ENCODE data around the gene PLCB4. TPM values are rescaled to one million over a fixed set of nuclear protein-coding genes. Genes with fewer than 3 reads are reported as not detected.

The PLCB4 gene
- total and polyA plus RNA-seq, 2 experiments from 2014 or later: 6.5 to 16.1 TPM

- TF ChIP-seq ZNF462 (CRISPR knock-in tag; IDR thresholded peaks at IDR 0.05) (no peak), POLR2AphosphoS5 (IDR thresholded peaks at IDR 0.05; ENCODE audit: low read depth) (no peak), CREB1 (CRISPR knock-in tag; IDR thresholded peaks at IDR 0.05; ENCODE audit: low read depth) (no peak), ZNF331 (CRISPR knock-in tag; IDR thresholded peaks at IDR 0.05; ENCODE audit: low read depth) (no peak), NANOG (IDR thresholded peaks at IDR 0.05; ENCODE audit: borderline replicate concordance) (no peak)
These were observed 48.7 kb downstream of the PLCB4 start (continued) for GRCh38 chr20:9117548-9117947.

GRCh38 chr20:9119776-9120175 is 50.9 kb downstream of the PLCB4 start:
- no peak for ATAC-seq
- TF ChIP-seq, protein P1, sequence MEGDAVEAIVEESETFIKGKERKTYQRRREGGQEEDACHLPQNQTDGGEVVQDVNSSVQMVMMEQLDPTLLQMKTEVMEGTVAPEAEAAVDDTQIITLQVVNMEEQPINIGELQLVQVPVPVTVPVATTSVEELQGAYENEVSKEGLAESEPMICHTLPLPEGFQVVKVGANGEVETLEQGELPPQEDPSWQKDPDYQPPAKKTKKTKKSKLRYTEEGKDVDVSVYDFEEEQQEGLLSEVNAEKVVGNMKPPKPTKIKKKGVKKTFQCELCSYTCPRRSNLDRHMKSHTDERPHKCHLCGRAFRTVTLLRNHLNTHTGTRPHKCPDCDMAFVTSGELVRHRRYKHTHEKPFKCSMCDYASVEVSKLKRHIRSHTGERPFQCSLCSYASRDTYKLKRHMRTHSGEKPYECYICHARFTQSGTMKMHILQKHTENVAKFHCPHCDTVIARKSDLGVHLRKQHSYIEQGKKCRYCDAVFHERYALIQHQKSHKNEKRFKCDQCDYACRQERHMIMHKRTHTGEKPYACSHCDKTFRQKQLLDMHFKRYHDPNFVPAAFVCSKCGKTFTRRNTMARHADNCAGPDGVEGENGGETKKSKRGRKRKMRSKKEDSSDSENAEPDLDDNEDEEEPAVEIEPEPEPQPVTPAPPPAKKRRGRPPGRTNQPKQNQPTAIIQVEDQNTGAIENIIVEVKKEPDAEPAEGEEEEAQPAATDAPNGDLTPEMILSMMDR (conservative IDR thresholded peaks at IDR 0.05; ENCODE audit: low read depth in 2 of 2): no peak
- TF ChIP-seq, protein P2, sequence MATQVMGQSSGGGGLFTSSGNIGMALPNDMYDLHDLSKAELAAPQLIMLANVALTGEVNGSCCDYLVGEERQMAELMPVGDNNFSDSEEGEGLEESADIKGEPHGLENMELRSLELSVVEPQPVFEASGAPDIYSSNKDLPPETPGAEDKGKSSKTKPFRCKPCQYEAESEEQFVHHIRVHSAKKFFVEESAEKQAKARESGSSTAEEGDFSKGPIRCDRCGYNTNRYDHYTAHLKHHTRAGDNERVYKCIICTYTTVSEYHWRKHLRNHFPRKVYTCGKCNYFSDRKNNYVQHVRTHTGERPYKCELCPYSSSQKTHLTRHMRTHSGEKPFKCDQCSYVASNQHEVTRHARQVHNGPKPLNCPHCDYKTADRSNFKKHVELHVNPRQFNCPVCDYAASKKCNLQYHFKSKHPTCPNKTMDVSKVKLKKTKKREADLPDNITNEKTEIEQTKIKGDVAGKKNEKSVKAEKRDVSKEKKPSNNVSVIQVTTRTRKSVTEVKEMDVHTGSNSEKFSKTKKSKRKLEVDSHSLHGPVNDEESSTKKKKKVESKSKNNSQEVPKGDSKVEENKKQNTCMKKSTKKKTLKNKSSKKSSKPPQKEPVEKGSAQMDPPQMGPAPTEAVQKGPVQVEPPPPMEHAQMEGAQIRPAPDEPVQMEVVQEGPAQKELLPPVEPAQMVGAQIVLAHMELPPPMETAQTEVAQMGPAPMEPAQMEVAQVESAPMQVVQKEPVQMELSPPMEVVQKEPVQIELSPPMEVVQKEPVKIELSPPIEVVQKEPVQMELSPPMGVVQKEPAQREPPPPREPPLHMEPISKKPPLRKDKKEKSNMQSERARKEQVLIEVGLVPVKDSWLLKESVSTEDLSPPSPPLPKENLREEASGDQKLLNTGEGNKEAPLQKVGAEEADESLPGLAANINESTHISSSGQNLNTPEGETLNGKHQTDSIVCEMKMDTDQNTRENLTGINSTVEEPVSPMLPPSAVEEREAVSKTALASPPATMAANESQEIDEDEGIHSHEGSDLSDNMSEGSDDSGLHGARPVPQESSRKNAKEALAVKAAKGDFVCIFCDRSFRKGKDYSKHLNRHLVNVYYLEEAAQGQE (IDR thresholded peaks at IDR 0.05; ENCODE audit: unreplicated experiment): no peak
- no peak for TF ChIP-seq POLR2AphosphoS5 (IDR thresholded peaks at IDR 0.05; ENCODE audit: low read depth)
- TF ChIP-seq JUNB (IDR thresholded peaks at IDR 0.05; ENCODE audit: unreplicated experiment): no peak
- no peak for TF ChIP-seq ETS1 (IDR thresholded peaks at IDR 0.05)
- no peak for TF ChIP-seq STAT1 (IDR thresholded peaks at IDR 0.05; ENCODE audit: unreplicated experiment)
- no peak for TF ChIP-seq CREB1 (CRISPR knock-in tag; IDR thresholded peaks at IDR 0.05; ENCODE audit: low read depth)
- no peak for TF ChIP-seq ZNF331 (CRISPR knock-in tag; IDR thresholded peaks at IDR 0.05; ENCODE audit: low read depth)
- no peak for TF ChIP-seq EZH2phosphoT487 (IDR thresholded peaks at IDR 0.05; ENCODE audit: unreplicated experiment)
- no peak for TF ChIP-seq EZH2 (IDR thresholded peaks at IDR 0.05; ENCODE audit: low read depth, unreplicated experiment)
- no peak for TF ChIP-seq ZNF114 (CRISPR knock-in tag; IDR thresholded peaks at IDR 0.05)

More at GRCh38 chr20:9119776-9120175, 50.9 kb downstream of the PLCB4 start:
- Mint-ChIP-seq H3K27ac (no peak overlapping the region), H3K9me3 (no peaks in the 10 kb centered on the region), H3K4me3 (no peak overlapping the region), H3K4me1 (peaks cover under 1% of the 10 kb centered on the region; the same call in 1 of the 3 replicates), H3K36me3 (ENCODE audit: low read depth) (no peaks in the 10 kb centered on the region), H3K27me3 (ENCODE audit: insufficient read depth, low read depth, poor library complexity) (no peaks in the 10 kb centered on the region)
- no peak for DNase-seq (ENCODE audit: low spot score)
- Histone ChIP-seq H3F3A (replicated peaks; ENCODE audit: low read depth) (no peaks in the 10 kb centered on the region), H3K27ac (ENCODE audit: low read depth) (no peak overlapping the region), H3K4me3 (no peak overlapping the region), H2AFZ (no peak overlapping the region), H3K4me2 (no peak overlapping the region), H3K36me3 (ENCODE audit: insufficient read depth) (no peaks in the 10 kb centered on the region), H3K79me2 (replicated peaks; ENCODE audit: insufficient read depth) (no peaks in the 10 kb centered on the region), H4K20me1 (replicated peaks; ENCODE audit: insufficient read depth) (no peaks in the 10 kb centered on the region; the same call in 1 of the 2 replicates), H3K27me3 (ENCODE audit: insufficient read depth) (no peaks in the 10 kb centered on the region), H3K4me1 (ENCODE audit: insufficient read depth) (no peaks in the 10 kb centered on the region), H3K9me2 (ENCODE audit: insufficient read depth) (no peaks in the 10 kb centered on the region)

Measured in GM23338 (cell line).